HUES48 (cell line): ENCODE measurements around the gene BUB1.
A peak's percentile ranks its signal among the peaks of the same experiment; 100 is the strongest.

Source experiments
- H3K27ac ChIP-seq: one replicate; pipeline ENCODE4 v1.7.0; 2013; ENCODE audit warnings: low read depth, low read length, inconsistent platforms
- H3K27me3 ChIP-seq: 2 replicates; pipeline ENCODE4 v1.6.1; 2013; ENCODE audit warnings: mild to moderate bottlenecking, low read length; ENCODE audit not compliant: control insufficient read depth, insufficient read depth
- H3K36me3 ChIP-seq: 2 replicates; pipeline ENCODE4 v1.6.1; 2013; ENCODE audit warnings: low read length; ENCODE audit not compliant: control insufficient read depth, insufficient read depth
- H3K4me1 ChIP-seq: 2 replicates; pipeline ENCODE4 v1.6.1; 2013; ENCODE audit warnings: mild to moderate bottlenecking, low read length; ENCODE audit not compliant: control insufficient read depth, insufficient read depth
- H3K4me3 ChIP-seq: 2 replicates; pipeline ENCODE4 v1.5.1; 2013; ENCODE audit warnings: mild to moderate bottlenecking, low read depth, low read length
- H3K9ac ChIP-seq: 2 replicates; pipeline ENCODE4 v1.6.1; 2013; ENCODE audit warnings: mild to moderate bottlenecking, low read depth, low read length, moderate library complexity
- H3K9me3 ChIP-seq: 2 replicates; pipeline ENCODE4 v1.6.1; 2013; ENCODE audit warnings: low read length; ENCODE audit not compliant: control insufficient read depth, insufficient read depth

Gene BUB1

GRCh38 chr2:110675679-110676078 lies 2.2 kb downstream of the BUB1 start:
- H3K36me3 ChIP-seq = peaks cover 57% of the 10 kb centered on the region
- H3K27ac ChIP-seq = peak overlapping the region; percentile 24
- peaks cover 30% of the 10 kb centered on the region for H3K4me1 ChIP-seq
- H3K27me3 ChIP-seq = no peaks in the 10 kb centered on the region; the same call in 1 of the 2 replicates
- H3K9me3 ChIP-seq = no peaks in the 10 kb centered on the region
- no peak overlapping the region for H3K4me3 ChIP-seq
- no peak overlapping the region for H3K9ac ChIP-seq

DNA sequence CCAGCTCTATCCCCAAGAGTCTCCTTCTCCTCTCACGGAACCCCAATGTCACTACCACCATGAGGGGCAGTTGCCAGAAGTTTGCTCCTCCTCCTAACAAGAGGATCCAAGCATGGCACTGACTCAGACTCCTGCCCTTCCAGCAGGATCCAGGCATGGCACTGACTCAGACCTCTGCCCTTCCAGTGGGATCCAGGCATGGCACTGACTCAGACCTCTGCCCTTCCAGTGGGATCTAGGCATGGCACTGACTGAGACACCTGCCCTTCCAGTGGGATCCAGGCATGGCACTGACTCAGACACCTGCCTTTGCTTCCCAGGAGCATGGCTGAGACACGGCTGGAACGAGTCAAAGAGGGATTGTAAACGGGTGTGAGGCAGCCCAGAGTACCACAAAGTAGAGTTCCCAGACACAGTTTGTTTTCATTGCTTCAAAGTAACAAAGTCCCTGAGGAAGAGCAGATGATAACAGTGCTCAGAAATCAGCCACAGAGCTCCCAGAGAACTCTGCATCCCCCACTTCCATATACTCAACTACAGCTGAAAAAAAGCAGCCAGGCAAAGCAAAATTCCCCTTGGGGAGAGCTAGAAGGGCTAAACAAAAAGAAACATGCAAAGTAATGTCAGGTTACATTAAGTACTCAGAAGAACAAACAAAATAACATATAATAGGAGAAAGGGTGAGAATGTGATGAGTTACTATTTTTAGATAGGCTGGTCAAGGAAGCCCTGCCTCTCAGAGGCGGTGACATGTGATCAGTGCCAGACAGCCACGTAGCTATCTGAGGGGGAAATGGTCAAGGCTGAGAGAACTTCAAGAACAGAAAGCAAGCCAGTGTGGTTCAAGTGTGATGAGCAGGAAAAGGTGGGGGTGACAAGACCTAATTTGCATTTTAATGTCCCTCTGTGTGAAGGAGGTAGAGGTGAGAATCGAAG lies 3.0 kb downstream of the BUB1 start:
- Histone ChIP-seq H3K4me3 (0 out of 2 replicates have a peak overlapping the region, but pooled peaks have one; percentile 15), H3K27ac (peak overlapping the region; percentile 46), H3K9me3 (no peaks in the 10 kb centered on the region), H3K36me3 (peaks cover 65% of the 10 kb centered on the region), H3K27me3 (no peaks in the 10 kb centered on the region), H3K9ac (no peak overlapping the region), H3K4me1 (peaks cover 30% of the 10 kb centered on the region)

DNA sequence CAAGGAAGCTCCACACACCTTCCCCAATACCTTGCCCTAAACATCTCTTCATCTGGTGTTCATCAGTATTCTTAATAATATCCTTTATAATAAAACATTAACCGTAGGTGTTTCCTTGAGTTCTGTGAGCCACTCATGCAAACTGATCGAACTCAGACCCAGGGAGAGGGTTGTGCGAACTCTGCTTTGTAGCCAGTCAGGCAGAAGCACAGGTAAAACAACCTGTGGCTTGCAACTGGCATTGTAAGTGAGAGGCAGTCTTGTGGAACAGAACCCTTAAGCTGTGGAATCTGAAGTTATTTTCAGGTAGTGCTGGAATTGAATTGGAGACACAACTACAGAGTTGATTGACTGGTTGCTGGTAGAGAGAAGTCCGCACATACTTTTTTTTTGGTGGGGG lies 4.7 kb downstream of the BUB1 start:
- no peak overlapping the region for H3K27ac ChIP-seq
- H3K36me3 ChIP-seq = peaks cover 81% of the 10 kb centered on the region
- no peaks in the 10 kb centered on the region for H3K27me3 ChIP-seq

GRCh38 chr2:110670826-110671225 lies 7.0 kb downstream of the BUB1 start:
- peaks cover 99% of the 10 kb centered on the region for H3K36me3 ChIP-seq
- no peaks in the 10 kb centered on the region for H3K27me3 ChIP-seq
- H3K9me3 ChIP-seq = no peaks in the 10 kb centered on the region
- H3K9ac ChIP-seq = no peak overlapping the region
- peaks cover 13% of the 10 kb centered on the region for H3K4me1 ChIP-seq
- H3K27ac ChIP-seq = no peak overlapping the region
- no peak overlapping the region for H3K4me3 ChIP-seq

More for the DNA sequence above, 4.7 kb downstream of the BUB1 start:
- Histone ChIP-seq H3K4me1 (peaks cover 19% of the 10 kb centered on the region), H3K4me3 (no peak overlapping the region), H3K9ac (no peak overlapping the region), H3K9me3 (no peaks in the 10 kb centered on the region)

- Histone ChIP-seq H3K36me3 (peaks cover 100% of the 10 kb centered on the region), H3K9ac (no peak overlapping the region), H3K4me3 (no peak overlapping the region), H3K4me1 (no peaks in the 10 kb centered on the region), H3K27ac (no peak overlapping the region), H3K27me3 (no peaks in the 10 kb centered on the region), H3K9me3 (no peaks in the 10 kb centered on the region)
Observed at GRCh38 chr2:110669079-110669478, 8.8 kb downstream of the BUB1 start.

DNA sequence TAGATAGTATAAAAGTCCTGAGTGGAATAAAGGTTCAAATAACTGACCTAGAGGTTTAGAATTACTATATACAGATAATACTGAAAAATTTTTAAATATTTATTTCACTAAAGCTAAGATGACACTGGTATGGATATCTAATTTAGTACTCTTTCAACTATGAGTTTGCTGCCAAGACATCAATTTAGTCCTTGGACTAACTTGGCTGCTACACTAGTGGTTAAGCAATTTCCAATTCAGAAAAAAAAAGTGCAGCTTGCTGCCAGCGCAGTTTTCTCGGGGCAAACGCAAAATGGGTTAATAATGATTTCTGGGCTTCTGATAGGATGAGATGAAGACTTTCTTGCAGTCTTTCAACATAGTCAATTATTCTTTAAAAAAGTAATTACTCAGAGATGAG lies 10.8 kb downstream of the BUB1 start:
- Histone ChIP-seq H3K9me3 (no peaks in the 10 kb centered on the region), H3K27me3 (no peaks in the 10 kb centered on the region), H3K36me3 (peaks cover 98% of the 10 kb centered on the region), H3K4me1 (no peaks in the 10 kb centered on the region), H3K4me3 (no peak overlapping the region), H3K9ac (no peak overlapping the region), H3K27ac (no peak overlapping the region)

- H3K36me3 ChIP-seq = peaks cover 97% of the 10 kb centered on the region
Observed at GRCh38 chr2:110664135-110664534, 13.7 kb downstream of the BUB1 start.

GRCh38 chr2:110662560-110662959 lies 15.3 kb downstream of the BUB1 start:
- H3K36me3 ChIP-seq = peaks cover 97% of the 10 kb centered on the region

More at GRCh38 chr2:110664135-110664534, 13.7 kb downstream of the BUB1 start:
- Histone ChIP-seq H3K4me3 (no peak overlapping the region), H3K4me1 (no peaks in the 10 kb centered on the region), H3K27me3 (no peaks in the 10 kb centered on the region), H3K27ac (no peak overlapping the region), H3K9ac (no peak overlapping the region), H3K9me3 (no peaks in the 10 kb centered on the region)

GRCh38 chr2:110660558-110660957 lies 17.3 kb downstream of the BUB1 start:
- H3K9ac ChIP-seq = no peak overlapping the region
- no peak overlapping the region for H3K27ac ChIP-seq
- H3K36me3 ChIP-seq = peaks cover 97% of the 10 kb centered on the region
- no peak overlapping the region for H3K4me3 ChIP-seq
- H3K27me3 ChIP-seq = no peaks in the 10 kb centered on the region
- no peaks in the 10 kb centered on the region for H3K4me1 ChIP-seq
- no peaks in the 10 kb centered on the region for H3K9me3 ChIP-seq

More at GRCh38 chr2:110662560-110662959, 15.3 kb downstream of the BUB1 start:
- Histone ChIP-seq H3K27ac (no peak overlapping the region), H3K4me1 (no peaks in the 10 kb centered on the region), H3K4me3 (no peak overlapping the region), H3K9me3 (no peaks in the 10 kb centered on the region), H3K9ac (no peak overlapping the region), H3K27me3 (no peaks in the 10 kb centered on the region)

GRCh38 chr2:110659248-110659647 lies 18.6 kb downstream of the BUB1 start:
- Histone ChIP-seq H3K27me3 (no peaks in the 10 kb centered on the region), H3K9ac (no peak overlapping the region), H3K4me3 (no peak overlapping the region), H3K27ac (no peak overlapping the region), H3K9me3 (no peaks in the 10 kb centered on the region), H3K36me3 (peaks cover 97% of the 10 kb centered on the region), H3K4me1 (no peaks in the 10 kb centered on the region)

DNA sequence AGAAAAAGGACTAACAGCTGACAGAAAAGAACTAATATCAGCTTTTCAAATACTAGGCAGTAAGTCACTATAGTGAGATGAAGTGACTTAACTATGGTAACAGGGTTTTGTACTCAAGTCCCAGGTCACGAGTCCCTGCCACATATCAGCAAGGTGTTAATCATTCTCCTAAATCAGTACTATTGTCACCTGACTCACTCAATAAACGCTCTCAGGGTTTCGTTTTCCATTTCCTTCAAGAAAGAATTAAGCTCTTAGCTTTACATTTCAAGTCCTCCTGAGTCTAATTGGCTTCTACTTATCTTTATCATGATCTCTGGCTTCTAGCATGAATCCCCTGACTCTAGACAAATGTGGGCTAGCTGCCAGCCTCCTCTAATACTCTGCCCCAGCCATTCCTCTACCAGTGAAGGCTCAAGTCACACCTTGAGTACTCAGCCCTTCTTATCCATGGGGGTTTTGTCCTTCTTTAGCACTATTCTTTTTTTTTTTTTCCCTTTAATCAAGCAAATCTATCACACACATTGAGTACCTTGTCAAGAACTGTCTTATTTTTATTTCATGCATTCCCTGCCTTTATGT lies 20.0 kb downstream of the BUB1 start:
- no peak overlapping the region for H3K27ac ChIP-seq
- H3K4me1 ChIP-seq = no peaks in the 10 kb centered on the region
- H3K36me3 ChIP-seq = peaks cover 99% of the 10 kb centered on the region
- H3K27me3 ChIP-seq = no peaks in the 10 kb centered on the region
- H3K4me3 ChIP-seq = no peak overlapping the region
- no peak overlapping the region for H3K9ac ChIP-seq
- H3K9me3 ChIP-seq = no peaks in the 10 kb centered on the region
